HS-27A (cell line): ENCODE measurements around the gene HOXA3.

Experiments
- DNase-seq: peaks from one replicate; pipeline ENCODE4 v3.0.0-alpha.2; 2012; ENCODE audit warnings: low read depth, missing footprints

HOXA3 gene

GRCh38 chr7:27128776-27129728 is 23.3 kb downstream of the HOXA3 start:
- DNase-seq = no peak

DNA sequence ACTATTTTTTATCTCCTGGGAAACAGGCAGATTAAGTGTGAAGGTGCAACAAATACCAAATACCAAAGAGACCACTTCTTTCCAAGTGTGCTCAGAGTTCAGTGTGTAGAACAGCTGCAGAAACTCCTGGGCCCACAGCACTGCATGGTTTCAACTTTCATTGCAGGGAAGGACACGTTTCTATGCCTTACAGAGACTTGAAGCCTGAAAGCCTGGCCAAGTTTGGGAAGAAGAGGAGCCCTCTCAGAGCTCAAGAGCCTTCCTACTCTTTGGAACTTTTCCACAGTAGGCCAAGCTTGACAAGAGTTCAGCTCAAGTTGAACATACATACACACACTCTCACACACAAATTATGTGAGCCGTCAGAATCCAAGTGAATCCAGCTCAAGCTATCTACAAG is 24.3 kb downstream of the HOXA3 start:
- DNase-seq = no peak

DNA sequence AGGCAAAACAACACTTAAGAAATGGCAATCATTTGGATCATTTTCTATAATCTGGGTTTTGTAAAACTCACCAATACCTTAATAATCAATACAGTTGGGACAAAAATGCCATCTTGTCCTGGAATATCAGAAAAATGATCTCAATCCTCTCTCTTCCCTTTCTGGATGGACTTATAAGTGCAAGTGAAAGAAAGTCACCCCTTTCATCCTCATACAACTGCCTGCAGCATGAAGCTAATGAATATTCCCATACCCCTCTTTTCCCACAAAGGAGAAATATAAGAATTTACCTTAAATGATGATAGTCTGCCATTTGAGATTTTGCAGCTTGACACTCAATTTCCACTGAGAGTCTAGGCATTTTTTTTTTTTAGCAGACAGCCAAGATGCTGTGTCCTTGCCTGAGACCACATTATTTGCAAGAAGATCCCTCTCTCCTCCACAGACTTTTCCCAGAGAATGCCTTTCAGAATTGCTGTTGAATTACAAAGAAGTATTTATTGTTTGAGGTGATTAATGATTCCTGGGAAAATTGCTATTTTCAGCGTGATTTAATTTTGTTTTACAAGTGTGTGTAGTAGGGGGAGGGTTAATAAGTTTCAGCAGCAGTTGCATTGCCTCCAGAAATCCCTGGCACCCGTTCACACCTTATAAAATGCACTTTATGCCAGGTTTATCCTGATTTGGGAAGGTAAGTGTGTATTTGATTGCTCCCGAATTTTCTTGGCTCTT is 25.6 kb downstream of the HOXA3 start:
- DNase-seq = no peak

GRCh38 chr7:27125986-27126394 is 26.4 kb downstream of the HOXA3 start:
- DNase-seq = no peak

DNA sequence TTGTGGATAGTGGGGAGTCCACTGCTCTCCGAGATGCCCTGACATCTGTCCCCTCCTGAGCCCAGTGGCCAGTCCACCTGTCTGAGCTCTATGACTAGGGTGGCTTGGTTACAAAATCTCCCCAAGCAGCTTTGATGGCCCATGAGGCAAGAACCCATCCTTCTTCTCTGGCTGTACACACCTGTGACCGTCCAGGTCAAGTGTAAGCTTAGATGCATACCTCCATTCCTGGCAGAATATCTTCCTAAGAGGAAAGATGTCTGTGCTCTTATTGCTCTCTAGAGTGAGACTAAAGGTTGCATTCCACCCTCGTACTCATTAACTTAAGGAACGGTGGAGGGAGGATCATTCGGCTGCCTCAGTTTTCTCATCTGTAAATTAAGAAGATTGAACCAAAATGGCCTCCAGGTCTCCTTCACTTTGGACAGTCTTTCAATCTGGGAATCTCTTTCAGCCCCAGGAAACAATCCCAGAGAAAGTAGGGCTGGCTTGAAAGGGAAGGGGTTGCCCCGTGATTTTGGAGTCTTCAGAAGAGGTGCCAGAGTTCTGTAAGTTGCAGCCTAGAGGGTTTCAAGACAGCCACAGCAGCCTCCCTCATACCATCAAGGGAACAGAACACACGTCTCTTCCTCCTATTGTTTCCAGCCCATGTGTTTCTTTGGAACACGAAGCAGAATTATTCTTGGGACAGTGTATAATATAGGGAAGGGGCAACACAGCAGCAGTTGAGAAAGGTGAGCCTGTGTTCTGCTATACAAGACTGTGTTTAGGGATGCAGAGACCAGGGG is 27.3 kb downstream of the HOXA3 start:
- no peak for DNase-seq

GRCh38 chr7:27124096-27124901 is 28.1 kb downstream of the HOXA3 start:
- no peak for DNase-seq

DNA sequence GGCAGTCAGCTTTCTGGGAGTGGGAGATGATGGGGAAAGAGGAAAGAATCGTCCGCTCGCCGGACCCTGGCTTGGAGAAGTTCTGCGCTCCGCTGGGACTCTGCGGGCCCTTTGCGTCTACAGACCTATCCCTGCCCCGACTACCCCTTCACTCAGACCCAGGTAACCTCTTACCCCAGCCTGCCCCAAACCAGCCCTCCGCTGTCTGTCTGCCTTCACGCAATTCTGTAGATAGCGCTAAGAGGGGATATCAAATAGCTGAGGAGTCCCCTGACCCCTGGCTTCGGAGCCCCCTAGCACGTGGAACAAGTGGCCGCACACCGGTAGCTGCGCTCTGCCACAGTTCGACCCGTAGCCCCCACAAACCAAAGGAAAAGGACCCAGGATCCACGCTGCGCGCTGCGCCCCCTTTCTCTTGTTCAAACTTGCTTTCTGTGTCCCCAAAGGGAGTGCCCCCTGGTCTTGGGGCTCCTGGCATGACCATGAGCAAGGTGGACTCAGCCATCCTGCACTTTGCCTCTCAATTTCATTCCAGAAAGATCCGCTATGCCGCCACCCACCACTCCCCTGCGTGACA is 28.8 kb downstream of the HOXA3 start:
- DNase-seq = no peak

DNA sequence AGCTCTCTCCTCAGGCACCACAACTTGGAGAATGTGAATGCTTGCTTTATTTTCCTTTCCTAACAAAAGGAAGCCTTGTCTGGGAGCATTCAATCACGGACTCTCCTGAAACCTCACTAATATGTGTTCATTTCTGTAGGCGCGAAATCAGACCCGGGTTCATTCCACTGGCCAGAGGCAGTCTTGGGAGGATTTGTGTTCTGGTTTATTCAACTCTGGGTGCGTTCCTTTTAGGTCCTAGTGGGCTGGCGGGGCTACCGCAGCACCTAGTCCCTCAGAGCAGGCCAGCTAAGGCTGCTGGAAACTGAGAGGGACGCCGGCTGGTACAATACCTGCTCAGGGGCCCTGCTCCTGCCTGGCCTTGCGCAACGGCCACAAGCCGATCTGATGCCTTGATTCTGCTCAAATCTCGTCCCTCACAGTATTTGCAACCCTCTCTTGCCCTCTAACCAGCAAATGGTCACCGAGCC is 29.3 kb downstream of the HOXA3 start:
- DNase-seq = no peak

DNA sequence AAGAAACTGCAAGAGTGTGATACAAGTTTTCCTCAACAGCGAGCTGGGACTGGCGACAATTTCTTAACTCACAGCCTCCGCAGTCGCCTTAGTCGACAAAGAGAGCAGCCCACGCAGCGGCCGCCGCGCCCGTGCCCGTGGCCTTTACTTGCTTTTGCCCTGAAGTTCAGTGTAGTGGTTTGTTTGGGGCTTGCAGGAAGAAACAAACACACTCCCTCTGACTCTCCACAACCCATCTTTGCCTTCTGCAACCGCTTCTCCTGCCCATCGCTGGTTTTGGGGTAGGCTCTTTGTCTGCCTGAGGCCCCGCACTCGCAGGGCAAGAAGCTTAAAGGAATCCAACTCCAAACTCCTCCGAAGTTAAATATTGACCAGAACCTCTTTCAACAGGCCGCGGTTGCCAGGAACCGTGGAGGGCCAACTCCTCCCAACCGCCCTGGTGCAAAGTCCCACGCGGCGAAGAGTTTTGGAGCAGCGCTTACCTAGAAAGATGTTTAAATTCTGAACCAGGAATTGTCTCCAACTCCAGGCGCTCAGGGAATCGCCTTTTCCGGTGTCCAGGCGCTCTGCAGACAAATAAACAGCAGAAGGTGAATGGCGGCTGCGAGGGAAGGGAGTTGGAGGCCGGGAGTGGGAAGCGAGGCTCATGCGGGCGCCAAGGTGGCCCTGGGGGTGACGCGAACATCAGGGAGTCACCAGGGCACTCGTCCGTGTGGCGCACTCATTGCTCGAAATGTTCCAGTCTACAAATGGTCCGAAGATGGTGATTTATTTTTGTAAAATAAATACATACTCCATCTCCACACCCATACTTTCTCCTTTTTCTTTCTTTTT is 30.1 kb downstream of the HOXA3 start:
- DNase-seq = no peak

DNA sequence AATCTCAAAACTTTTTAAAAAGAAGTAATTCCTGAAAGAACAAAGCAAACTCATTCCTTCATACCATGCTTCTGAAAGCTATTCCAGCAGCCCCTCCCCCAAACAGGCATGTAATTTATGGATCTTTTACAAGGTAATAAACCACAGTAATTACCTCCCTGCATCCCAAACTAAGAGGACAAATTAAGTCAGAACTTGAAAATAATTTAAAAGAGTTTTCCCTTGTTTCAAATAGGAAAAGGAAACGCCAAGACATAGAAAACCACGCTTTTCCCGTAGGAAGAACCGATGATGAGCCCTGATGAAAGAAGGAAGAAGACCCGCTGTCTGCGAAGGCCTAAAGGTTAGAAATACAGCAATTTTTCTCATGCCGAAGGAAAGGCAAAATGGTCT is 30.7 kb downstream of the HOXA3 start:
- no peak for DNase-seq

GRCh38 chr7:27119412-27119911 is 32.9 kb downstream of the HOXA3 start:
- DNase-seq = no peak

DNA sequence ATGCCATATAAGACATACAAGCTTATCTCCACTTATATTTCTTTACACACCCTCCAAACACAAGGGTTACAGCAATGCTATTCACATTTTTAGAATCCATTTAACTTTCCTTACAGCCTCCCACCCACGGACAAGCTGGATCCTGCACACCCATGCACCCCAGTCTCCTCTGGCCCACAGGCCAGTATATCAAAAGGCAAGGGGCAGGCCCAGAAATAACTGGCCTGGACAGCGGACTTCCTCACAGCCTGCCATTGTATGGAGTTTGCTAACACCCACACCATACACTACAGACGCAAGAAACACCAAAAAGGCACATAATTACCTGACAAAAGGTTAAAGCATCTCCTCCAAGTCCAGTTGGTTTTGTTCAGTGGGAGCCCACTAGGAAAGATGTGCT is 33.8 kb downstream of the HOXA3 start:
- no peak for DNase-seq

- no peak for DNase-seq
Observed at GRCh38 chr7:27117887-27118491, 34.4 kb downstream of the HOXA3 start.

DNA sequence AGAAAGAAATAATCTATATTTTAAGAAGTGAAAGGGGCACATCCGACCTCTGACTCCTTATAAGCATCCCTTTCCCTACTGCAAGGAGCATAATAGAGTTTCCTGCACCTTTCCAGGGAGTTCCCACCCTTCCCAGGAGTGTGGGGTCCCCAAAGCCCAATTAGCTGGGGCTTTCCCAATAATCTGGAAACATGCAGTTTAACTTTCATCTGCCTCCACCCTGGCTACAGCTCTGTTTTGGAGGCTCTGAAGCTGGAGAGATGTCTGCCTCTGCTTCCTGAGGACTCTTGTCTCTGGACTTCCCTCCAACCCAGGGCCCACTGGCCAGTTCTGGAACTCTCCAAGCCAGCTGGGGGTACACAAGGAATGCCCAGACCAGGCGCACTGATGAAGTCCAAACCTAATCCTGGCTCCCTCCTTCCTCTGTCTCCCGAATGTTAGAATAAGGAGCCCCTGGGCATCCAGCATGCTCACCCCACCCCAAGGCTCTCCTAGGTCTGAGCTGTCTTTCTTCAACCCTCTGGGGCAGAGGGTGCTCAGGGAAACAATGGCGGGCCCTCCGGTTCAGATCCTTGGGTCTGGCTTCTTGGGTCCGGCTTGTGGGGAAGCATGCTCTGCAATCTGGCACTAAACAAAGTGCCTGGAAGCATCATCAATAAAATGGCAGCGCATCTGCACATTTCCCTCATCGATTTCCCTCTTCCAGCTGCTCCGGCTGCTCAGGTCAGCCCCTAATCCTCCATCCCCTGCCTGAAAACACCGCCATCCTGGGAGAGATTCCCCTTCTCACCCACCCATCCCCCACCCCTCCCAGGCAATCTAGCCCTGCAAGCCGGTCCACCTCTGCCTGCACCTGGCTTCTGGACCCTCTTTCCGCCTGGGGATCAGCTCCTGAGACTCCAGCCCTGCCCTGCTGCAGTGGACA is 35.2 kb downstream of the HOXA3 start:
- DNase-seq = no peak

DNA sequence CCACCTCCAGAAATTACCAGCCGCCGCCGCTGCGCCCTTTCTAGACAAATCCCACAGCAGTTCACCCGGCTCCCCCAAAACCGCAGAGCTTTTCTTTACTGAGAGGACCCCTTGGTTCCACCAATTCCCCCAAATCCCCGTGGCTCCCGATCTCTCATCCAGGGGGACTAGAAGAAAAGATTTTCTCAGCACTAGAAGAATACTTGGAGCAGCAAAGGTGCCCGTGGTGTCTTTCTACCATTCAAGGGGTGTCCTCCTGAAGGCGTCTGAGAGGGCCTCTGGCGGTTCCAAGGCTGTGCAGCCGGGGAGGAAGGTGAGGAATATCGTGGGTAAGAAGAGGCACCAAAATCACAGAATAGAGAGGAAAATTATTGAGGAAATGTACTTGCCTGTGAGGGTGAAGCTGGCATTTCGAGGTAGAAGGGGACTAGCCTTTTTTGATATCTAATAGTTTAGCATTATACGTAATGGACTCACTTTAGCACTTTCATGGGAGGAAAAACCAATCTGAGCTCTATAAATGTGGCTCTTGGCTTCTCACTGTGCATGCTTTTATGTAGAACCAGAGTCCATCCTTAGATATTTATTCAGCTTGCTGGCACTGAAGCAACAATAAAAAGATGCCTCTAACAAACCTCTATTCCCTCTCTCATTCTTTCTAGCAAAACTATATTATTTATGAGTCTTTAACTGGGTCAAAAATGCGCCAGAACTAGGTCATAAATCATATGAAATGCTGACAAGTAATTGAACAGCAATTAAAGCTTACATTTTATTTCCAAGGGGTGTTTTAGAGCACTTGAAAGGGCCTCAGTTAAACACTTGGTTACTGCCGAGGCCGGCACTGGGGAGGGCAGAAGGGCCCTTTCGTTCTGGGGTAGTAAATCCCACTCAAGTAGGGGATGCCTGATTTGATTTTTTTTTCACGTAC is 36.1 kb downstream of the HOXA3 start:
- DNase-seq = no peak

GRCh38 chr7:27115221-27116026 is 37.0 kb downstream of the HOXA3 start:
- no peak for DNase-seq

- no peak for DNase-seq
Observed at GRCh38 chr7:27114881-27115220, 37.5 kb downstream of the HOXA3 start.
